Epidermal melanocyte (primary cell): Measurements from ENCODE around the gene SH3GLB1.

ENCODE experiments used
- DNase-seq: peaks from one replicate; pipeline ENCODE4 v3.0.0; 2011; ENCODE audit warnings: low spot score; ENCODE audit not compliant: insufficient read length

SH3GLB1 gene

GRCh38 chr1:86733340-86733739 lies 29.0 kb downstream of the SH3GLB1 start:
- DNase-seq, result no peak

- DNase-seq, result no peak
Measured at GRCh38 chr1:86739648-86740509, 35.5 kb downstream of the SH3GLB1 start.

GRCh38 chr1:86741947-86742572 lies 37.7 kb downstream of the SH3GLB1 start:
- DNase-seq, result no peak

GRCh38 chr1:86747304-86747703 lies 42.9 kb downstream of the SH3GLB1 start:
- no peak for DNase-seq

GRCh38 chr1:86748622-86749373 lies 44.4 kb downstream of the SH3GLB1 start:
- no peak for DNase-seq

GRCh38 chr1:86750076-86750475 lies 45.7 kb downstream of the SH3GLB1 start:
- DNase-seq, result no peak

- DNase-seq, result no peak
Measured at GRCh38 chr1:86750530-86750929, 46.2 kb downstream of the SH3GLB1 start.

GRCh38 chr1:86751923-86752322 lies 47.5 kb downstream of the SH3GLB1 start:
- no peak for DNase-seq

- DNase-seq, result no peak
Measured at GRCh38 chr1:86753700-86754099, 49.3 kb downstream of the SH3GLB1 start.

- DNase-seq, result no peak
Measured at GRCh38 chr1:86754265-86754974, 50.0 kb downstream of the SH3GLB1 start.

GRCh38 chr1:86756062-86756406 lies 51.7 kb downstream of the SH3GLB1 start:
- no peak for DNase-seq

- no peak for DNase-seq
Measured at GRCh38 chr1:86757272-86757984, 53.1 kb downstream of the SH3GLB1 start.

- no peak for DNase-seq
Measured at GRCh38 chr1:86758570-86758969, 54.2 kb downstream of the SH3GLB1 start.

GRCh38 chr1:86760199-86760598 lies 55.8 kb downstream of the SH3GLB1 start:
- DNase-seq, result no peak

- no peak for DNase-seq
Measured at GRCh38 chr1:86762336-86762735, 58.0 kb downstream of the SH3GLB1 start.

GRCh38 chr1:86764523-86764922 lies 60.1 kb downstream of the SH3GLB1 start:
- no peak for DNase-seq

- no peak for DNase-seq
Measured at GRCh38 chr1:86765073-86765472, 60.7 kb downstream of the SH3GLB1 start.

GRCh38 chr1:86765674-86766073 lies 61.3 kb downstream of the SH3GLB1 start:
- DNase-seq, result no peak

- DNase-seq, result no peak
Measured at GRCh38 chr1:86768554-86768953, 64.2 kb downstream of the SH3GLB1 start.

- no peak for DNase-seq
Measured at GRCh38 chr1:86769065-86769464, 64.7 kb downstream of the SH3GLB1 start.
